Keratinocyte (primary cell): Measurements from ENCODE around the gene CALML3. TPM values are rescaled to one million over a fixed set of nuclear protein-coding genes. Genes with fewer than 3 reads are reported as not detected.

Experiments used
- DNase-seq: peaks from one replicate; pipeline ENCODE4 v3.0.0-alpha.2; 2011; ENCODE audit warnings: low read depth, missing footprints, low spot score
- FAIRE-seq: peaks from 2 replicates; lab custom pipeline; 2011; peaks lifted over from hg19 to GRCh38; lab: Jason Lieb, UNC
- H2AFZ ChIP-seq: 2 replicates; pipeline ENCODE4 v1.6.0; 2012; ENCODE audit warnings: low read length, control low read depth, inconsistent platforms; ENCODE audit not compliant: control insufficient read depth
- H3K27ac ChIP-seq: 2 replicates; pipeline ENCODE4 v1.5.1; 2011; ENCODE audit warnings: low read length; ENCODE audit not compliant: control insufficient read depth, insufficient read depth
- H3K27me3 ChIP-seq: 3 replicates; pipeline ENCODE4 v1.6.0; 2011; ENCODE audit warnings: low read length; ENCODE audit not compliant: control insufficient read depth, insufficient read depth; ENCODE audit errors: extremely low read depth
- H3K36me3 ChIP-seq, 2 experiments: 2 replicates in 1 of 2; 3 replicates in 1 of 2; pipeline ENCODE4 v1.5.1; 2011; ENCODE audit warnings: low read length in 2 of 2, mild to moderate bottlenecking in 1 of 2; ENCODE audit not compliant: control insufficient read depth in 2 of 2, insufficient read depth in 2 of 2; ENCODE audit errors: extremely low read depth in 1 of 2
- H3K4me1 ChIP-seq: 3 replicates; pipeline ENCODE4 v1.5.1; 2011; ENCODE audit warnings: low read length; ENCODE audit not compliant: control insufficient read depth, insufficient read depth; ENCODE audit errors: extremely low read depth
- H3K4me2 ChIP-seq: 3 replicates; pipeline ENCODE4 v1.6.0; 2011; ENCODE audit warnings: low read depth, low read length; ENCODE audit not compliant: control insufficient read depth, insufficient read depth; ENCODE audit errors: extremely low read depth
- H3K4me3 ChIP-seq, 3 experiments: fragments of 200-600 bp in 1 of 3; sonication (generic) in 1 of 3; 2 replicates in 2 of 3; 3 replicates in 1 of 3; pipeline ENCODE4 v1.5.1; 2011 to 2016; ENCODE audit warnings: low read length in 3 of 3, mild to moderate bottlenecking in 3 of 3, control low read depth in 2 of 3, inconsistent platforms in 1 of 3, low read depth in 1 of 3, mixed read lengths in 1 of 3, mixed run types in 1 of 3, moderate library complexity in 1 of 3; ENCODE audit not compliant: control insufficient read depth in 2 of 3, insufficient read depth in 2 of 3; ENCODE audit errors: extremely low read depth in 1 of 3
- H3K79me2 ChIP-seq: 2 replicates; pipeline ENCODE4 v1.6.0; 2012; ENCODE audit warnings: low read length; ENCODE audit not compliant: control insufficient read depth, insufficient read depth
- H3K9ac ChIP-seq: 3 replicates; pipeline ENCODE4 v1.6.0; 2011; ENCODE audit warnings: low read length; ENCODE audit not compliant: control insufficient read depth, insufficient read depth; ENCODE audit errors: extremely low read depth
- H3K9me1 ChIP-seq: 3 replicates; pipeline ENCODE4 v1.6.0; 2011; ENCODE audit warnings: low read length; ENCODE audit not compliant: control insufficient read depth, insufficient read depth; ENCODE audit errors: extremely low read depth
- H3K9me3 ChIP-seq: 2 replicates; pipeline ENCODE4 v1.5.1; 2012; ENCODE audit warnings: low read depth, low read length; ENCODE audit not compliant: control insufficient read depth
- H4K20me1 ChIP-seq: 3 replicates; pipeline ENCODE4 v1.6.0; 2011; ENCODE audit warnings: low read length; ENCODE audit not compliant: control insufficient read depth, insufficient read depth; ENCODE audit errors: extremely low read depth
- CTCF ChIP-seq, 3 experiments: IDR thresholded peaks in 1 of 3; conservative IDR thresholded peaks in 1 of 3; optimal IDR thresholded peaks in 1 of 3; 2 replicates in 2 of 3; 3 replicates in 1 of 3; pipeline versions ENCODE3 to v1.5.1; 2011; ENCODE audit warnings: low read length in 3 of 3, mild to moderate bottlenecking in 3 of 3, moderate library complexity in 2 of 3, control low read depth in 1 of 3, inconsistent platforms in 1 of 3; ENCODE audit not compliant: insufficient read depth in 2 of 3; ENCODE audit errors: extremely low read depth in 1 of 3
- EZH2 ChIP-seq: IDR thresholded peaks from one replicate; pipeline ENCODE4 v1.6.1; 2012; ENCODE audit warnings: inconsistent platforms, mild to moderate bottlenecking, low read length, moderate library complexity
- dilution Hi-C: fragments of 300-500 bp; cut with MboI; formaldehyde crosslinking; loops from one replicate; pipeline ENCODE4 v1.7.0; 2020; ENCODE audit warnings: low sequenced_read_pairs; ENCODE audit not compliant: extremely low pct_ligation_motif_present
- polyA plus RNA-seq, 5 experiments: library from polyadenylated mRNA; depleted of rRNA in 3 of 5; stranded (reverse) in 3 of 5; stranded (forward) in 1 of 5; unstranded in 1 of 5; fragments of >200 nt; gene quantifications; 1 replicate in 1 of 5; 2 replicates in 3 of 5; 3 replicates in 1 of 5; pipeline versions ENCODE4 v1.2.1 to v1.2.3, GENCODE V29; 2011 to 2012; ENCODE audit warnings: missing spikeins in 2 of 5, low read depth in 1 of 5, low replicate concordance in 1 of 5

The CALML3 gene
- polyA plus RNA-seq, 1 donor (not counting 4 experiments of a cell fraction or from before 2014, with no cell fraction given): 7.6 TPM

- Histone ChIP-seq H3K27ac (no peak overlapping the region), H3K9me3 (no peaks in the 10 kb centered on the region), H3K4me1 (peaks cover 12% of the 10 kb centered on the region), H3K79me2 (no peaks in the 10 kb centered on the region), H2AFZ (no peak overlapping the region), H3K4me3 (no peak overlapping the region), H3K9ac (no peak overlapping the region), H3K27me3 (no peaks in the 10 kb centered on the region), H3K36me3 (no peaks in the 10 kb centered on the region), H3K4me2 (no peak overlapping the region), H3K9me1 (no peaks in the 10 kb centered on the region), H4K20me1 (no peaks in the 10 kb centered on the region)
- DNase-seq: no peak
- dilution Hi-C loops: no loop called here
- TF ChIP-seq CTCF (optimal IDR thresholded peaks at IDR 0.05 in 1 of 3, IDR thresholded peaks at IDR 0.05 in 1 of 3, conservative IDR thresholded peaks at IDR 0.05 in 1 of 3; ENCODE audit: extremely low read depth in 1 of 3, insufficient read depth in 2 of 3, low read length in 3 of 3) (no peak), EZH2 (no peak)
- no peak for FAIRE-seq
These were observed 12.4 kb upstream of the CALML3 start for GRCh38 chr10:5512331-5512730.

DNA sequence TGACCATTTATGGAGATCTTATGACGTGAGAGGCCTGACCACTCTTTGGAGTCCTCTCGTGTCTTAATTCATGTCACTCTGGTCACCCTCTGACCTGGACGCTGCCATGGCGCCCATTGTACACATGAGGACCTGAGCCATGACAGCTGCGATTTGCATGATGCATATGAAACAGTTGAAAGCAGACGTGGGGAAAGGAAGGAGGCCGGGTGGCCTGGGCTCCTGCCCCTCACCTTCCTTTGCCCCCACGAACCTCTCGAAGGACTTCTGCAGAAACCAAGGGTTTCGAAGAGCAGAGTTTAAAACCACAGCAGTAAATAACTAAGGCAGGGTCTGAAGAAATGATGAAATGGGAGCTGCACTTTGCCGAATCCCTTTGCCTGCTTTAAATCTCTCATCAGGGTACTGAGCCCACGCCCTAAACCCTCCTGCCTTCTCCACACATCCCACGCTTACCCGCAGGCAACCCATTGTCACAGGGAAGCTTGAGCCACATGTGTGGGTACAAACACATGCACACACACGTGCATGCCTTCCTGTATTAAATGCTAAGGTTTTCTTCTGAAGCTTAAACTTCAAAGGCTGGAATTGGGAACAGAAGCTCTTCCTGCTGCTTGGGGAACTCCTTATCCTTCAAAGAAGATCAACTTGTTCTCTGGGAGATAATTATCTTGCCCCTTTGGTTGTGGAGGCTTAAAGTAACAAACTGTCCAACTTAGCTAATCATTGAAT, 11.7 kb upstream of the CALML3 start:
- Histone ChIP-seq H3K79me2 (no peaks in the 10 kb centered on the region), H3K9me3 (no peaks in the 10 kb centered on the region), H3K27me3 (no peaks in the 10 kb centered on the region), H2AFZ (no peak overlapping the region), H3K4me1 (peaks cover 11% of the 10 kb centered on the region), H3K4me3 (no peak overlapping the region), H3K36me3 (no peaks in the 10 kb centered on the region), H3K4me2 (no peak overlapping the region), H4K20me1 (no peaks in the 10 kb centered on the region), H3K9ac (no peak overlapping the region), H3K27ac (no peak overlapping the region), H3K9me1 (no peaks in the 10 kb centered on the region)
- no peak for TF ChIP-seq CTCF (optimal IDR thresholded peaks at IDR 0.05 in 1 of 3, IDR thresholded peaks at IDR 0.05 in 1 of 3, conservative IDR thresholded peaks at IDR 0.05 in 1 of 3; ENCODE audit: extremely low read depth in 1 of 3, insufficient read depth in 2 of 3, low read length in 3 of 3)
- TF ChIP-seq EZH2: no peak
- DNase-seq (no peak), FAIRE-seq (no peak)
- dilution Hi-C loops: no loop called here
